Sigmoid colon (tissue), 7 donors: ENCODE data around the gene CUZD1. TPM values are rescaled to one million over a fixed set of nuclear protein-coding genes. Genes with fewer than 3 reads are reported as not detected.

Source experiments
- DNase-seq: peaks from one replicate; pipeline ENCODE4 v3.0.0-alpha.2; 2019
- H3K27ac ChIP-seq, 4 donors: fragments of 200-600 bp; sonication (generic); one replicate each; pipeline ENCODE4 v1.5.1; 2016 to 2019; ENCODE audit warnings: mild to moderate bottlenecking in 1 of 4
- H3K27me3 ChIP-seq, 3 donors: fragments of 200-600 bp; sonication (generic); one replicate each; pipeline ENCODE4 v1.5.1; 2019; ENCODE audit warnings: mild to moderate bottlenecking in 1 of 3
- H3K36me3 ChIP-seq, 4 donors: fragments of 200-600 bp; sonication (generic); one replicate each; pipeline ENCODE4 v1.5.1; 2016 to 2019
- H3K4me1 ChIP-seq, 4 donors: fragments of 200-600 bp; sonication (generic); one replicate each; pipeline ENCODE4 v1.5.1; 2017 to 2019
- H3K4me3 ChIP-seq, 4 donors: fragments of 200-600 bp; sonication (generic); one replicate each; pipeline ENCODE4 v1.5.1; 2017 to 2019; ENCODE audit warnings: mild to moderate bottlenecking in 2 of 4, moderate library complexity in 1 of 4
- H3K9me3 ChIP-seq, 4 donors: fragments of 200-600 bp in 3 of 4; sonication (generic) in 3 of 4; one replicate each; pipeline versions ENCODE4 v1.5.1 to v1.6.1; 2013 to 2019
- EP300 ChIP-seq, 4 donors: sonication (generic); formaldehyde crosslinking; IDR thresholded peaks; one replicate each; pipeline ENCODE4 v1.6.1; 2017; ENCODE audit warnings: antibody characterized with exemption in 4 of 4
- POLR2A ChIP-seq, 2 donors: fragments of 450-650 bp; IDR thresholded peaks; one replicate each; pipeline ENCODE4 v1.6.1; 2016; ENCODE audit warnings: antibody characterized with exemption in 2 of 2, mild to moderate bottlenecking in 2 of 2, moderate library complexity in 2 of 2
- POLR2AphosphoS5 ChIP-seq, 4 donors: sonication (generic); formaldehyde crosslinking; IDR thresholded peaks; one replicate each; pipeline ENCODE4 v1.6.1; 2017; ENCODE audit warnings: antibody characterized with exemption in 4 of 4
- WGBS, 2 donors: extraction: QIAGEN DNeasy Blood & Tissue Kit; methylation state at CpG; one replicate each; pipeline ENCODE4 v1.1.7; 2013; 5-methylcytosine and 5-hydroxymethylcytosine counted together
- intact Hi-C: fragments of 100-400 bp; cut with DNase I; formaldehyde crosslinking; loops from one replicate; pipeline ENCODE4 v1.15.1; 2023
- polyA plus RNA-seq, 3 donors: library from polyadenylated mRNA; stranded (reverse); fragments of 200-250 nt; gene quantifications; one replicate each; pipeline ENCODE4 v1.2.3, GENCODE V29; 2013
- total RNA-seq, 4 donors: library from RNA; depleted of rRNA; stranded (reverse); fragments of >200 nt; gene quantifications; one replicate each; pipeline ENCODE4 v1.1.0, GENCODE V29; 2016
- TF ChIP-seq, protein P1 (sequence below), 4 experiments: fragments of 450-650 bp in 3 of 4; fragments of 200-600 bp in 1 of 4; IDR thresholded peaks; one replicate each; pipeline ENCODE4 v1.5.1; 2016 to 2019; ENCODE audit warnings: antibody characterized with exemption in 4 of 4, mild to moderate bottlenecking in 3 of 4, moderate library complexity in 2 of 4
- donor health status: healthy with polysubstance abuse.
- donor health status: Bipolar disorder and iron deficiency.
- donor health status: healthy.

The CUZD1 gene
- total and polyA plus RNA-seq, 7 donors: 0.36 to 4.2 (median 0.60) TPM; not detected in 3

DNA sequence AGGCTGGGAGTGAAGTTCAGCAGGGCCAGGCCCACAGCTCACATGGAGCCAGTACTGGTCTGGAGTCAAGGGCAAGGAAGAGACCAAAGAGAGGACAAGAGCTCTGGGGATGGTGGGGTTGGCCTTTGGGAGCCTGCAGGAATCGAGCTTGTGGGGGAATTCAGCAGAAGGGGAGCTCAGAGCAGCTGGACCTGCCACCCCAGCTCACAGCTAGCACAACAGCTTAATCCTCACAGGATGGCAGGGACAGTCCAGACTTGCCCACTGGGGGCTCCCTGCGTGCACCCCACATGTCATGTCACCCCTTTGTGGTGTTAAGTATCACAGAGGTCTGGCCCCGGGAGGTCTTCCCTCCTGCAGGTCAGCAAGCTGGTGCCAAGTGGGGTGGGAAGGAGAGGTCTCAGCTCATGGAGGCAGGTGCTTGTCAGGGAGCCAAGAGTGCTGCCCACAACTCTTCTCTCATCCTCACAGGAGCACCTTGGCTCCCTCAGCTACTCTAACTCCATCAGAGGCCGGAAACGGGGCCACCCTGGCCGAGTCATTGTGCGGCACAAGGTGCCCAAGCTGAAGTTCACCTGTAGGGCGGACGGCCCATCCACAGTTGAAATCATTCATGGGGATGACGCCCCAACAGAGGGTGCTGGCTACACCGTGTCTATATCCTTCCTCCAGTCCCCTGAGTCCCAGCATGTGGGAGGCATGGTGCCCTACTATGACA is 22.5 kb downstream of the CUZD1 start:
- no peak overlapping the region for H3K4me3 ChIP-seq
- DNase-seq: no peak
- no peaks in the 10 kb centered on the region for H3K9me3 ChIP-seq
- H3K36me3 ChIP-seq: no peaks in the 10 kb centered on the region
- H3K27ac ChIP-seq: no peak overlapping the region
- no peaks in the 10 kb centered on the region for H3K4me1 ChIP-seq
- intact Hi-C loops: no loop called here
- H3K27me3 ChIP-seq: peaks cover 0 to 30% (median 10%) of the 10 kb centered on the region in 3 donors
- WGBS, 2 donors: 81 to 85% methylated on average over 11 of the region's 11 CpGs
- no peak for TF ChIP-seq EP300 (IDR thresholded peaks at IDR 0.05)
- TF ChIP-seq POLR2AphosphoS5 (IDR thresholded peaks at IDR 0.05): no peak
- no peak for TF ChIP-seq POLR2A (IDR thresholded peaks at IDR 0.05)
- TF ChIP-seq, protein P1, sequence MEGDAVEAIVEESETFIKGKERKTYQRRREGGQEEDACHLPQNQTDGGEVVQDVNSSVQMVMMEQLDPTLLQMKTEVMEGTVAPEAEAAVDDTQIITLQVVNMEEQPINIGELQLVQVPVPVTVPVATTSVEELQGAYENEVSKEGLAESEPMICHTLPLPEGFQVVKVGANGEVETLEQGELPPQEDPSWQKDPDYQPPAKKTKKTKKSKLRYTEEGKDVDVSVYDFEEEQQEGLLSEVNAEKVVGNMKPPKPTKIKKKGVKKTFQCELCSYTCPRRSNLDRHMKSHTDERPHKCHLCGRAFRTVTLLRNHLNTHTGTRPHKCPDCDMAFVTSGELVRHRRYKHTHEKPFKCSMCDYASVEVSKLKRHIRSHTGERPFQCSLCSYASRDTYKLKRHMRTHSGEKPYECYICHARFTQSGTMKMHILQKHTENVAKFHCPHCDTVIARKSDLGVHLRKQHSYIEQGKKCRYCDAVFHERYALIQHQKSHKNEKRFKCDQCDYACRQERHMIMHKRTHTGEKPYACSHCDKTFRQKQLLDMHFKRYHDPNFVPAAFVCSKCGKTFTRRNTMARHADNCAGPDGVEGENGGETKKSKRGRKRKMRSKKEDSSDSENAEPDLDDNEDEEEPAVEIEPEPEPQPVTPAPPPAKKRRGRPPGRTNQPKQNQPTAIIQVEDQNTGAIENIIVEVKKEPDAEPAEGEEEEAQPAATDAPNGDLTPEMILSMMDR (IDR thresholded peaks at IDR 0.05): no peak

DNA sequence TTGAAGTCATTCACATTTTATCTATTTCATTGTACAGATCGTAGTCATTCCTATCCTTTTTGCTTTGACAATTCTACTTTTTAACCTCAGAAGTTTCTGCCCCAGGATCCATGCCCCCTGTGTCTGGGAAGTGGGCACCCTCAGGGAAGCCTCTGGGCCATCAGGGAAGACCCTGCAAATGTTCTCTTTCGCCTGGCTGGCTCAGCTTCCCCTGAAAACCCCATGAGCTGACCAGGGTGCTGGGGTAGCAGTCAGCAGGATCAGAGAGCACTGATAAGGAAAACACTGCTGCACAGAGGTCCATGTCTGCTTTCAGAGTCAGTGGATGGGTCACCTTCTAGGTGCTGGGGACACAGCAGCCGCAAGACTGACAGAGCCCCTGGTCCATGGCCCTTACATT is 23.8 kb downstream of the CUZD1 start:
- no peak for TF ChIP-seq EP300 (IDR thresholded peaks at IDR 0.05)
- TF ChIP-seq, protein P1 (IDR thresholded peaks at IDR 0.05): no peak
- TF ChIP-seq POLR2A (IDR thresholded peaks at IDR 0.05): no peak
- no peak for TF ChIP-seq POLR2AphosphoS5 (IDR thresholded peaks at IDR 0.05)
- Histone ChIP-seq H3K4me3 (no peak overlapping the region), H3K9me3 (no peaks in the 10 kb centered on the region), H3K4me1 (no peaks in the 10 kb centered on the region), H3K27ac (no peak overlapping the region), H3K36me3 (no peaks in the 10 kb centered on the region), H3K27me3 (peaks cover 0 to 30% (median 10%) of the 10 kb centered on the region in 3 donors)
- DNase-seq: no peak
- intact Hi-C loops: no loop called here
- WGBS, 2 donors: 79 to 82% methylated on average over 3 of the region's 3 CpGs

DNA sequence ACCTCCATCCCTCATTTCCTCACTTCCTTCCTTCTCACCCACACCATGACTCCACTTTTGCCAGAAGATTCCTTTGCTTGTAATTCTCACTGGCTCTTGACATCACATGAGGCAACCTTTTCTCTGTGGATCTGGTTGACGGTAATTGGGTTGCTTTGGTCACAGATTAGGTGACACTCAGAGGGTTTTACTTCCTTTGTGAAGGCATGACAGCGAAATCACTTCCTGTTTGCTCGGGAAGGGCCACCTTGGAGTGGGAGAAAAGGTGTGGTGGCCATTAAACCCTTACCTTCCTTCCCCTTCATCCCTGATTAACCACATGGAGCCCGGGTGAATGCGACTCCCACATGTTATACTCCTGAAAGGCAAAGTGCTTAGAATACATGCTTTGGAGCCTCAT is 30.2 kb downstream of the CUZD1 start:
- intact Hi-C loops: no loop called here
- Histone ChIP-seq H3K27me3 (peaks cover 0 to 22% (median 10%) of the 10 kb centered on the region in 3 donors), H3K36me3 (no peaks in the 10 kb centered on the region), H3K27ac (no peak overlapping the region), H3K9me3 (peaks cover 0 to 1% (median 0%) of the 10 kb centered on the region in 4 donors), H3K4me1 (no peaks in the 10 kb centered on the region), H3K4me3 (no peak overlapping the region)
- whole genome bisulfite sequencing, 2 donors: 42 to 74% methylated on average over 5 of the region's 5 CpGs
- TF ChIP-seq POLR2AphosphoS5 (IDR thresholded peaks at IDR 0.05): no peak
- TF ChIP-seq, protein P1 (IDR thresholded peaks at IDR 0.05): no peak
- no peak for TF ChIP-seq POLR2A (IDR thresholded peaks at IDR 0.05)
- TF ChIP-seq EP300 (IDR thresholded peaks at IDR 0.05): no peak
- no peak for DNase-seq

DNA sequence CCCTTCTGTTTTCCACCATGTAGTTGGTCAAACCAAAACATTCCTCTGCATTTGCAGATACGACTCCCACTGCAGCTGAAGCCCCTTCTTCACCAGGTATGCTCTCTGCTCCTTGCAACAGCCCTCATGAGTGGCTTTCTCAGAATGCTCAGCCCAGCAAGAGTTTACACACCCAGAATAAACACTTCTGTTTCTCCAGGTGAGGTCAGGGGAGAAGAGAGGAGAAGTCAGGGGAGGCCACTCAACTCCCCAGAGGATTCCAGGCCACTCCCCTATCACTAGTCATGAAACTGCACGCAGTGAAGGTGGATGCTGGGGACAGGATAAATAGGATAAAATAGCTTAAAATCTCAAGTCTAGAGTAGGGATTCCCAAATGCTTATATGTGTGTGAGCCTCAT is 31.2 kb downstream of the CUZD1 start:
- H3K36me3 ChIP-seq: no peaks in the 10 kb centered on the region
- peaks cover 0 to 1% (median 0%) of the 10 kb centered on the region in 4 donors for H3K9me3 ChIP-seq
- no peaks in the 10 kb centered on the region for H3K4me1 ChIP-seq
- 62 to 75% methylated on average over 2 of the region's 2 CpGs for WGBS, 2 donors
- peaks cover 0 to 13% (median 10%) of the 10 kb centered on the region in 3 donors for H3K27me3 ChIP-seq
- TF ChIP-seq EP300 (IDR thresholded peaks at IDR 0.05): no peak
- no peak for TF ChIP-seq POLR2A (IDR thresholded peaks at IDR 0.05)
- TF ChIP-seq, protein P1 (IDR thresholded peaks at IDR 0.05): no peak
- no peak for TF ChIP-seq POLR2AphosphoS5 (IDR thresholded peaks at IDR 0.05)
- intact Hi-C loops: no loop called here
- no peak overlapping the region for H3K4me3 ChIP-seq
- DNase-seq: no peak
- H3K27ac ChIP-seq: no peak overlapping the region
